Right lobe of liver (tissue), 4 donors: ENCODE data around the gene ADGRF4.

ENCODE experiments used
- CTCF ChIP-seq, 4 donors: fragments of 200-600 bp in 3 of 4; fragments of 450-650 bp in 1 of 4; IDR thresholded peaks; one replicate each; pipeline versions ENCODE4 v1.5.1 to v1.8.0; 2016 to 2022; ENCODE audit warnings: antibody characterized with exemption in 4 of 4, mild to moderate bottlenecking in 2 of 4
- POLR2A ChIP-seq: fragments of 450-650 bp; IDR thresholded peaks from one replicate; pipeline ENCODE4 v1.6.1; 2017; ENCODE audit warnings: antibody characterized with exemption, mild to moderate bottlenecking
- donor health status: DM: no; HTN: no; CAD: no.
- donor health status: DM: no; HTN: no; CAD: no.
- donor health status: DM: no; HTN: yes; CAD: no.

- TF ChIP-seq CTCF (IDR thresholded peaks at IDR 0.05) (no peak), POLR2A (no peak)
Measured at GRCh38 chr6:47766445-47766844, 68.1 kb downstream of the ADGRF4 start.
